Astrocyte (in vitro differentiated cells and primary cell): Measurements from ENCODE around the gene PIM3. TPM values are rescaled to one million over a fixed set of nuclear protein-coding genes. Genes with fewer than 3 reads are reported as not detected.

ENCODE experiments used
- DNase-seq: peaks from one replicate; pipeline ENCODE4 v3.0.0-alpha.2; 2010; ENCODE audit warnings: low read depth
- FAIRE-seq: peaks from 2 replicates; lab custom pipeline; 2011; peaks lifted over from hg19 to GRCh38; lab: Jason Lieb, UNC
- H2AFZ ChIP-seq: 2 replicates; pipeline ENCODE4 v1.6.0; 2012; ENCODE audit warnings: low read depth, low read length, inconsistent platforms
- H3K27ac ChIP-seq: 2 replicates; pipeline ENCODE4 v1.5.1; 2011; ENCODE audit warnings: low read depth, low read length, inconsistent platforms
- H3K27me3 ChIP-seq: 2 replicates; pipeline ENCODE4 v1.6.0; 2011; ENCODE audit warnings: low read length, inconsistent platforms; ENCODE audit not compliant: insufficient read depth
- H3K36me3 ChIP-seq: 2 replicates; pipeline ENCODE4 v1.5.1; 2011; ENCODE audit warnings: low read length, inconsistent platforms; ENCODE audit not compliant: insufficient read depth
- H3K4me1 ChIP-seq: 2 replicates; pipeline ENCODE4 v1.5.1; 2011; ENCODE audit warnings: low read length, inconsistent platforms; ENCODE audit not compliant: insufficient read depth
- H3K4me2 ChIP-seq: 2 replicates; pipeline ENCODE4 v1.6.0; 2012; ENCODE audit warnings: low read length, inconsistent platforms
- H3K4me3 ChIP-seq: 2 replicates; pipeline ENCODE4 v1.5.1; 2011; ENCODE audit warnings: low read depth, mild to moderate bottlenecking, low read length, inconsistent platforms; ENCODE audit not compliant: insufficient read depth
- H3K79me2 ChIP-seq: 2 replicates; pipeline ENCODE4 v1.6.0; 2012; ENCODE audit warnings: mild to moderate bottlenecking, low read length, inconsistent platforms; ENCODE audit not compliant: insufficient read depth
- H3K9ac ChIP-seq: 2 replicates; pipeline ENCODE4 v1.6.0; 2012; ENCODE audit warnings: mild to moderate bottlenecking, low read length, inconsistent platforms
- H3K9me3 ChIP-seq: 2 replicates; pipeline ENCODE4 v1.5.1; 2012; ENCODE audit warnings: low read depth, mild to moderate bottlenecking, low read length, inconsistent platforms; ENCODE audit not compliant: insufficient read depth
- H4K20me1 ChIP-seq: 2 replicates; pipeline ENCODE4 v1.6.0; 2012; ENCODE audit warnings: low read length, inconsistent platforms; ENCODE audit not compliant: insufficient read depth
- H3K27ac Mint-ChIP-seq: one replicate; pipeline ENCODE4 v1.8.0; 2021; ENCODE audit warnings: mild to moderate bottlenecking, mixed read lengths; ENCODE audit not compliant: unreplicated experiment
- H3K27me3 Mint-ChIP-seq: one replicate; pipeline ENCODE4 v1.8.0; 2021; ENCODE audit warnings: low read depth, mixed read lengths; ENCODE audit not compliant: unreplicated experiment
- H3K36me3 Mint-ChIP-seq: one replicate; pipeline ENCODE4 v1.8.0; 2021; ENCODE audit warnings: low read depth, mixed read lengths; ENCODE audit not compliant: unreplicated experiment
- H3K4me1 Mint-ChIP-seq: one replicate; pipeline ENCODE4 v1.8.0; 2021; ENCODE audit warnings: low read depth, mixed read lengths; ENCODE audit not compliant: unreplicated experiment
- H3K4me3 Mint-ChIP-seq: one replicate; pipeline ENCODE4 v1.8.0; 2021; ENCODE audit warnings: mild to moderate bottlenecking, moderate library complexity, mixed read lengths; ENCODE audit not compliant: unreplicated experiment
- H3K9me3 Mint-ChIP-seq: one replicate; pipeline ENCODE4 v1.8.0; 2021; ENCODE audit warnings: mild to moderate bottlenecking, mixed read lengths; ENCODE audit not compliant: unreplicated experiment
- EZH2 ChIP-seq: IDR thresholded peaks from 2 replicates; pipeline ENCODE4 v1.6.1; 2012; ENCODE audit warnings: mild to moderate bottlenecking, low read length, inconsistent platforms; ENCODE audit not compliant: insufficient read depth
- total RNA-seq: library from RNA; stranded (reverse); gene quantifications from 2 replicates; pipeline ENCODE4 v1.2.1, GENCODE V29; 2021
- TF ChIP-seq, protein P1 (sequence below): IDR thresholded peaks from 2 replicates; pipeline ENCODE4 v1.5.1; 2011; ENCODE audit warnings: low read depth, mild to moderate bottlenecking, inconsistent platforms, low read length, moderate library complexity; ENCODE audit not compliant: insufficient read depth

The PIM3 gene
- total RNA-seq, 1 donor from 2014 or later, result 15.5 TPM

DNA sequence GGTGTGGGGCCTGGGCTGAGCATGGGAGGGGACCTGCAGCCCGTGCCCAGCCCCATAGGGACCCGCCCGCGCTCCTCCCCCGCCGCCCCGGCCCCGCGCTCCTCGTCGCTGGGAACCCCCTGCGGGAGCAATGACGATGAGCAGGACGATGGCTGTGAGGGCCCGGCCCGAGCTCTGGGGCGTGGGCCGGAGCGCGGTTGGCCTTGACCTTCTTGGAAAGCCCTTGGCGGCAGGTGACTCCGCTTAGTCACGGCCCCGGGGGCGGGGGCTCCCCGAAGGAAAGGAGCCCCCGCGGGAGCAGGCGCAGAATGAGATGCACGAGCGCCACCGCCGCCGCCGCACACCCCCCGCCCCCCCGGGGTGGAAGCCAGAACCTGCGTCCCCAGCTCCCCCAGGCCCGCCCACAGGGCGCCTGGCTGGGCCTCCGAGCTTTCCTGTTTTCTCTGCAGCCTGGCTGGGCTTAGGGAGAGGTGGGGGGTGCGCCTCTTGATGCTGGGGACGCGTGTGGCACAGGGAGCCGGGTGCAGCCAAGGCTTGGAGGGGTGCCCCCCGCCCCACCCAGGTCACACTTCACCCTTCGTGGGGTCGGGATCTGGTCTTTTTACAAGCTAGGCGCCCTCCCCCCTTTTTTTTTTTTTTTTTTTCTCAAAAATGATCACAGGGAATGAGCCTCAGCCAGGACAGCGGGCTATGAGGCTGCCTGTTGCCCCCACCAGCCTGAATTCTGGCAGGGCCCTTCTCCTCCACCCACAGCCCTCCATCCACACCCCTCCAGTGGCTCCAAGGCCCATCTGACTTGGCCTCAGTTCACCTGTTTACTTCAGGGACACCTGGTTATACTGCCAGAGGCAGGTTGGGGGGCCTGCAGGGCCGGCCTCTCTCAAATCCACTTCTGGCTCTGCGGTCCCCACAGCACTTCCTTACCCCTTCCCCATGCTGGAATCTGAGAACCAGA is 24.3 kb upstream of the PIM3 start:
- Histone ChIP-seq H3K4me2 (peak overlapping the region; percentile 79), H3K27ac (no peak overlapping the region), H3K36me3 (no peaks in the 10 kb centered on the region), H3K79me2 (no peaks in the 10 kb centered on the region), H3K4me1 (peaks cover 18% of the 10 kb centered on the region), H3K27me3 (no peaks in the 10 kb centered on the region), H2AFZ (no peak overlapping the region), H4K20me1 (no peaks in the 10 kb centered on the region), H3K9me3 (no peaks in the 10 kb centered on the region), H3K4me3 (peak overlapping the region; percentile 28), H3K9ac (peak overlapping the region; percentile 38)
- H3K36me3 Mint-ChIP-seq, result no peaks in the 10 kb centered on the region
- peaks cover 5% of the 10 kb centered on the region for H3K27me3 Mint-ChIP-seq
- DNase-seq (peak; percentile 66), FAIRE-seq (no peak)
- H3K27ac Mint-ChIP-seq, result no peak overlapping the region
- H3K4me3 Mint-ChIP-seq, result no peak overlapping the region
- no peak for TF ChIP-seq EZH2
- TF ChIP-seq, protein P1, sequence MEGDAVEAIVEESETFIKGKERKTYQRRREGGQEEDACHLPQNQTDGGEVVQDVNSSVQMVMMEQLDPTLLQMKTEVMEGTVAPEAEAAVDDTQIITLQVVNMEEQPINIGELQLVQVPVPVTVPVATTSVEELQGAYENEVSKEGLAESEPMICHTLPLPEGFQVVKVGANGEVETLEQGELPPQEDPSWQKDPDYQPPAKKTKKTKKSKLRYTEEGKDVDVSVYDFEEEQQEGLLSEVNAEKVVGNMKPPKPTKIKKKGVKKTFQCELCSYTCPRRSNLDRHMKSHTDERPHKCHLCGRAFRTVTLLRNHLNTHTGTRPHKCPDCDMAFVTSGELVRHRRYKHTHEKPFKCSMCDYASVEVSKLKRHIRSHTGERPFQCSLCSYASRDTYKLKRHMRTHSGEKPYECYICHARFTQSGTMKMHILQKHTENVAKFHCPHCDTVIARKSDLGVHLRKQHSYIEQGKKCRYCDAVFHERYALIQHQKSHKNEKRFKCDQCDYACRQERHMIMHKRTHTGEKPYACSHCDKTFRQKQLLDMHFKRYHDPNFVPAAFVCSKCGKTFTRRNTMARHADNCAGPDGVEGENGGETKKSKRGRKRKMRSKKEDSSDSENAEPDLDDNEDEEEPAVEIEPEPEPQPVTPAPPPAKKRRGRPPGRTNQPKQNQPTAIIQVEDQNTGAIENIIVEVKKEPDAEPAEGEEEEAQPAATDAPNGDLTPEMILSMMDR, result no peak
- H3K9me3 Mint-ChIP-seq, result peaks cover 5% of the 10 kb centered on the region
- no peaks in the 10 kb centered on the region for H3K4me1 Mint-ChIP-seq

DNA sequence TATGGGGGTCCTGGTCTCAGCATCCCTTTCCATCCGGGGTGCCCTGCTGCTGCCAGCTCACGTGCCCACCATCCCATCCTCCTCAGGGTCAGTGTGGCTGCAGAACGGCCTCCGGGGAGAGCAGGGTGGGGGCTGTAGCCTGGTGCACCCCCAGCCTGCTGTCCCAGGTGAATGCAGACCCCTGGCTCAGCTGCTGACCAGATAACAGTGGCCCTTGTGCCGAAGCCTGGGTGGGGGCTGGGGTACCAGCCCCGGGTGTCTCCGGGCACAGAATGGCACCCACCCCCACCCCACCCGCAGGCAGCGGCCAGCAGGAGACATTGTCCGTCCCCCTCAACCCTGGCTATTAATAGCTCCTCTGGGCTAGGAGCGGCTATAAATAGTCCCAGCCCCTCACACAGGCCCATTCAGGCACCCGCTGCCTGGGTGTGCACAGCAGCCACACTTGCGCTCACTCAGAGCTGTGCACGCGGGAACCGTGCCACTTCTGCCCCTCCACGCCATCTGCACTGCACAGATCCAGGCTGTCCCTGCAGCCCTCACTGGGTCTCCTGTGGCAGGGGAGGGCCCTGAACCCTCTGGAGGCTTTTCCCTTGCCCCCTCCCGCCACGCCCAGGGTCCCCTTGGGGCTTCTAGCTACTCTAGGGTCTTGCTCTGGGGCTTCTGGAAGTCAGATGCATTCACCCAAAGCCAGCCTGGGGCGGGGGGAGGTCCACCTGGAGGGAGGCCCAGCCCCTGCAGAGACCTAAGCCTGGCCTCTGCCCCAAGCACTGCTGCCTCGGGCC is 23.4 kb upstream of the PIM3 start:
- H3K9ac ChIP-seq, result no peak overlapping the region
- no peak overlapping the region for H3K4me2 ChIP-seq
- FAIRE-seq (no peak), DNase-seq (no peak)
- no peak overlapping the region for H2AFZ ChIP-seq
- Mint-ChIP-seq H3K27me3 (peaks cover 5% of the 10 kb centered on the region), H3K4me1 (no peaks in the 10 kb centered on the region), H3K4me3 (no peak overlapping the region), H3K27ac (no peak overlapping the region), H3K36me3 (no peaks in the 10 kb centered on the region), H3K9me3 (peaks cover 5% of the 10 kb centered on the region)
- no peak overlapping the region for H3K4me3 ChIP-seq
- no peaks in the 10 kb centered on the region for H3K27me3 ChIP-seq
- peaks cover 18% of the 10 kb centered on the region for H3K4me1 ChIP-seq
- no peak for TF ChIP-seq EZH2
- TF ChIP-seq, protein P1, result no peak
- H3K79me2 ChIP-seq, result no peaks in the 10 kb centered on the region
- no peaks in the 10 kb centered on the region for H4K20me1 ChIP-seq
- no peak overlapping the region for H3K27ac ChIP-seq
- no peaks in the 10 kb centered on the region for H3K36me3 ChIP-seq
- H3K9me3 ChIP-seq, result no peaks in the 10 kb centered on the region
